Peyer's patch (tissue), 4 donors: ENCODE data around the gene PDCD5. TPM values are rescaled to one million over a fixed set of nuclear protein-coding genes. Genes with fewer than 3 reads are reported as not detected.

Experiments used
- DNase-seq, 3 donors: peaks; one replicate each; pipeline ENCODE4 v3.0.0-alpha.2; 2017 to 2019
- H3K27ac ChIP-seq, 4 donors: fragments of 200-600 bp; sonication (generic); one replicate each; pipeline ENCODE4 v1.5.1; 2016 to 2019
- H3K27me3 ChIP-seq, 2 donors: fragments of 200-600 bp; sonication (generic); one replicate each; pipeline ENCODE4 v1.5.1; 2019
- H3K36me3 ChIP-seq, 3 donors: fragments of 200-600 bp; sonication (generic); one replicate each; pipeline ENCODE4 v1.5.1; 2016 to 2019
- H3K4me1 ChIP-seq, 4 donors: fragments of 200-600 bp; sonication (generic); one replicate each; pipeline ENCODE4 v1.5.1; 2016 to 2019
- H3K4me3 ChIP-seq, 4 donors: fragments of 200-600 bp; sonication (generic); 1 replicate in 3 of 4; 2 replicates in 1 of 4; pipeline ENCODE4 v1.5.1; 2016 to 2019; ENCODE audit warnings: mild to moderate bottlenecking in 1 of 4
- H3K9me3 ChIP-seq, 4 donors: fragments of 200-600 bp; sonication (generic); one replicate each; pipeline ENCODE4 v1.5.1; 2016 to 2019; ENCODE audit warnings: mild to moderate bottlenecking in 1 of 4
- POLR2A ChIP-seq, 2 donors: fragments of 450-650 bp; IDR thresholded peaks; one replicate each; pipeline ENCODE4 v1.5.1; 2017; ENCODE audit warnings: antibody characterized with exemption in 2 of 2, mild to moderate bottlenecking in 2 of 2, moderate library complexity in 2 of 2
- total RNA-seq, 4 donors: library from RNA; depleted of rRNA; stranded (reverse); fragments of >200 nt; gene quantifications; one replicate each; pipeline ENCODE4 v1.1.0, GENCODE V29; 2016
- TF ChIP-seq, protein P1 (sequence below), 6 experiments: fragments of 450-650 bp in 4 of 6; fragments of 200-600 bp in 2 of 6; sonication (generic) in 1 of 6; IDR thresholded peaks; one replicate each; pipeline ENCODE4 v1.5.1; 2017 to 2019; ENCODE audit warnings: antibody characterized with exemption in 6 of 6, mild to moderate bottlenecking in 3 of 6, moderate library complexity in 1 of 6

Gene PDCD5
- total RNA-seq, 4 donors from 2014 or later = 32.5 to 80.0 (median 43.3) TPM

DNA sequence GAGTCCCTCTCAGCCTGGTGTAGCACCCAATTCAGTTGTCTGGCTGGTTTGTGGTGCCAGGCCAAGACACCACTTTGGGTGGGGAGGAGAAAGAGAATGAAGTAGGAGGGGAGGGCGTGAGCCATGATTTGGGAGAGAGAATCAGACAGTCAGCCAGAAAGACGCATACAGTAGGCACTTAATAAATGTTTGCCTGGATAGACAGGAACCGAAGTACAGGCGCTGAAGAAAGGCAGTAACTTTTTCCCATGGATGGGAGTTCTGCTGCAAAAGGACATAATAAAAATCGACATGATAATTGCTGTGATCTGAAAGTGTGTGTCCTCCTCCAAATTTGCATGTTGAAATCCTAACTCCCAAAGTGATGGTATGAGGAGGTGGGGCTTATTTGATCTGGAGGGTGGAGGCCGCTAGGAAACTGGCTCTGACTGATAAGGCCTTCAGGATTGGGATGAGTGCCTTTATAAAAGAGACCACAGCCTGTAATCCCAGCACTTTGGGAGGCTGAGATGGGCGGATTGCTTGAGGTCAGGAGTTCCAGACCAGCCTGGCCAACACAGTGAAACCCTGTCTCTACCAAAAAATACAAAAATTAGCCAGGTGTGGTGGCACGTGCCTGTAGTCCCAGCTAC is 38.4 kb upstream of the PDCD5 start:
- TF ChIP-seq, protein P1, sequence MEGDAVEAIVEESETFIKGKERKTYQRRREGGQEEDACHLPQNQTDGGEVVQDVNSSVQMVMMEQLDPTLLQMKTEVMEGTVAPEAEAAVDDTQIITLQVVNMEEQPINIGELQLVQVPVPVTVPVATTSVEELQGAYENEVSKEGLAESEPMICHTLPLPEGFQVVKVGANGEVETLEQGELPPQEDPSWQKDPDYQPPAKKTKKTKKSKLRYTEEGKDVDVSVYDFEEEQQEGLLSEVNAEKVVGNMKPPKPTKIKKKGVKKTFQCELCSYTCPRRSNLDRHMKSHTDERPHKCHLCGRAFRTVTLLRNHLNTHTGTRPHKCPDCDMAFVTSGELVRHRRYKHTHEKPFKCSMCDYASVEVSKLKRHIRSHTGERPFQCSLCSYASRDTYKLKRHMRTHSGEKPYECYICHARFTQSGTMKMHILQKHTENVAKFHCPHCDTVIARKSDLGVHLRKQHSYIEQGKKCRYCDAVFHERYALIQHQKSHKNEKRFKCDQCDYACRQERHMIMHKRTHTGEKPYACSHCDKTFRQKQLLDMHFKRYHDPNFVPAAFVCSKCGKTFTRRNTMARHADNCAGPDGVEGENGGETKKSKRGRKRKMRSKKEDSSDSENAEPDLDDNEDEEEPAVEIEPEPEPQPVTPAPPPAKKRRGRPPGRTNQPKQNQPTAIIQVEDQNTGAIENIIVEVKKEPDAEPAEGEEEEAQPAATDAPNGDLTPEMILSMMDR (IDR thresholded peaks at IDR 0.05) = no peak
- TF ChIP-seq POLR2A (IDR thresholded peaks at IDR 0.05) = no peak
- H3K27ac ChIP-seq = no peak overlapping the region
- no peaks in the 10 kb centered on the region for H3K4me1 ChIP-seq
- no peaks in the 10 kb centered on the region for H3K9me3 ChIP-seq
- no peak for DNase-seq
- H3K27me3 ChIP-seq = no peaks in the 10 kb centered on the region
- no peaks in the 10 kb centered on the region for H3K36me3 ChIP-seq
- no peak overlapping the region for H3K4me3 ChIP-seq

DNA sequence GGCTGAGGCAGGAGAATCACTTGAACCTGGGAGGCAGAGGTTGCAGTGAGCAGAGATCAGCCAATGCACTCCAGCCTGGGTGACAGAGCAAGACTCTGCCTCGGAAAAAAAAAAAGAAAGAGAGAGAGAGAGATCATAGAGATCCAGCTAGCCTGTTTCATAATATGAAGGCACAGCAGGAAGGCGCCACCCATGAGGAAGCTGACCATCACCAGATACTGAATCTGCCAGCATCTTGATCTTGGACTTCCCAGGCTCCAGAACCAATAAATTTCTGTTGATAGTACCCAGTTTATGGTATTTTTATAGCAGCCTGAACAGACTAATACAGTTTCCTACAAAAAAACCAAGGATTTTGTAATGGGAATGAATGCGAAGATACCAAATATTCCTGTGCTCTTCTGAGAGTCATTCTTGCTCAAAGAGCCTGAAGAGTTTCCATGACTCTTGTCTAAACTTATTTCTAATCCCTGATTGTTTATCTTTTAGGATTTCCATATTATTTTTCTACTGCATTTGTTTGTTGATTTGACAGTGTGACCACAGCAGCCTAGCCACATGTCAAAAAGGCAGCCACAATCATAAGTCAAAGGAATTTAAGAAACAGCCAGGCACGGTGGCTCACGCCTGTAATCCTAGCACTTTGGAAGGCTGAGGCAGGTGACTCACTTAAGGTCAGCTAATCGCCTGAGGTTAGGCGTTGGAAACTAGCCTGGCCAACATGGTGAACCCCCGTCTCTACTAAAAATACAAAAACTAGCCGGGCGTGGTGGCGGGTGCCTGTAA is 37.7 kb upstream of the PDCD5 start:
- Histone ChIP-seq H3K27me3 (no peaks in the 10 kb centered on the region), H3K4me1 (no peaks in the 10 kb centered on the region), H3K9me3 (no peaks in the 10 kb centered on the region), H3K27ac (no peak overlapping the region), H3K36me3 (no peaks in the 10 kb centered on the region), H3K4me3 (no peak overlapping the region)
- DNase-seq = no peak
- TF ChIP-seq, protein P1 (IDR thresholded peaks at IDR 0.05) = no peak
- TF ChIP-seq POLR2A (IDR thresholded peaks at IDR 0.05) = no peak

DNA sequence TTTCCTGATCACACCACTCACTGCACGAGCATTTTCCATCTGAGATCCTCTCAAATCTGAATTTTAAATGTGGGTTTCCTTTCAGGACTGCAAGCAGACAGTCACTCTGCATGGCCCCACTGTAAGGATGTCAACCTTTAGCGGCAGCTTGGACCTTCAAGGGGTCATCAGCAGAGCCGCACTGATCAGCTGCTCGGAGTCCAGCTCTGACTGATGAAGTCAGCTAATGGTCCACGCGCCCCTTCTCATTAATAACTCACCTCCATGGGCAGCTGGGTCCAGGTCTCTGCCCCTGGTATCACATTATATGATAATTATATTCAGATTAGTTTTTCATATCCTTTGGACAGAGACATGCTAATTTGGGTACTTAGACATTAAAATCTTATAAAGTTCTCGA is 36.1 kb upstream of the PDCD5 start:
- no peaks in the 10 kb centered on the region for H3K4me1 ChIP-seq
- no peak overlapping the region for H3K27ac ChIP-seq
- no peak for TF ChIP-seq POLR2A (IDR thresholded peaks at IDR 0.05)
- TF ChIP-seq, protein P1 (IDR thresholded peaks at IDR 0.05) = no peak
- DNase-seq = no peak
- no peaks in the 10 kb centered on the region for H3K36me3 ChIP-seq
- no peaks in the 10 kb centered on the region for H3K27me3 ChIP-seq
- no peaks in the 10 kb centered on the region for H3K9me3 ChIP-seq
- H3K4me3 ChIP-seq = no peak overlapping the region

DNA sequence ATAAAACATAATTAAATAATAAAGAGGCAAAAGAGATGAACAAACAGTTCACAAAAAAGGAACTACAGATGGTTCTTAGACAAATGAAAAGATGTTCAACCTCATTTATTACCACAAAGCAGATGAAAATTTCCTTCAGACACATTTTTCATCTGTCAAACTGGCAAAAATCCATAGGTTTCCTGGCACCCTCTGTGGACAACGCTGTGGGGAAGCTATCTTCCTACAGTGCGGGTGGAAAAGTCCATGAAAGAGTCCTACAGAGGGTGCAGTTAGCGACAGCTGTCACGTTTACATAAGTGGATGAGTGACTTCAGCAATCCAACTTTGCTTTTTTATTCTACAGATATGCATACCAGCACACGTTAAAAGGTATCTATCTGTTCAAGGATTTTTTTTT is 30.3 kb upstream of the PDCD5 start:
- no peaks in the 10 kb centered on the region for H3K36me3 ChIP-seq
- no peak overlapping the region for H3K27ac ChIP-seq
- no peak for DNase-seq
- no peak for TF ChIP-seq POLR2A (IDR thresholded peaks at IDR 0.05)
- TF ChIP-seq, protein P1 (IDR thresholded peaks at IDR 0.05) = no peak
- H3K27me3 ChIP-seq = no peaks in the 10 kb centered on the region
- H3K9me3 ChIP-seq = no peaks in the 10 kb centered on the region
- no peak overlapping the region for H3K4me3 ChIP-seq
- no peaks in the 10 kb centered on the region for H3K4me1 ChIP-seq

DNA sequence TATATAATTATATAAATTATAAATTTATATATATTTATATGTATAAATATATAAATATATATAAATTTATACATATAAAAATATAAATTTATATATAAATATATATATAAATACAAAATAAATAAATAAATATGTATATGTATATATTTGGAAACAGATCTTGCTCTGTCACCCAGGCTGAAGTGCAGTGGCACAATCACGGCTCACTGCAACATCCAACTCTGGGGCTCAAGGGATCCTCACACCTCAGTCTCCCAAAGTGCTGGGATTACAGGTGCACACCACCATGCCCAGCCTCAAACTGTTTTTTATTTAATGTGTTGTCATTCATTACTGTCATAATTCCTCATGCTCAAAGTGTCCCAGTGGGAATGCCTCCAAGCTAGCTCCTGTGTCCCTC is 25.2 kb upstream of the PDCD5 start:
- H3K36me3 ChIP-seq = no peaks in the 10 kb centered on the region
- TF ChIP-seq POLR2A (IDR thresholded peaks at IDR 0.05) = no peak
- TF ChIP-seq, protein P1 (IDR thresholded peaks at IDR 0.05) = no peak
- H3K27me3 ChIP-seq = no peaks in the 10 kb centered on the region
- no peaks in the 10 kb centered on the region for H3K9me3 ChIP-seq
- no peaks in the 10 kb centered on the region for H3K4me1 ChIP-seq
- no peak overlapping the region for H3K4me3 ChIP-seq
- DNase-seq = no peak
- no peak overlapping the region for H3K27ac ChIP-seq
